ENCODE measurements around the gene ARMC7.

- TF ChIP-seq CTCF (IDR thresholded peaks at IDR 0.05 in 2 of 3, conservative IDR thresholded peaks at IDR 0.05 in 1 of 3; ENCODE audit: borderline replicate concordance in 1 of 3, insufficient read depth in 1 of 3, low read depth in 2 of 3, low read length in 2 of 3) (no peak), JUND (IDR thresholded peaks at IDR 0.05) (no peak), EZH2 (IDR thresholded peaks at IDR 0.05) (no peak), POLR2A (IDR thresholded peaks at IDR 0.05; ENCODE audit: borderline replicate concordance, extremely low read depth, insufficient read depth, insufficient read length) (no peak), ZNF274 (IDR thresholded peaks at IDR 0.05; ENCODE audit: low read depth, low read length) (no peak), EZH2phosphoT487 (IDR thresholded peaks at IDR 0.05; ENCODE audit: borderline replicate concordance) (no peak), YY1 (IDR thresholded peaks at IDR 0.05; ENCODE audit: extremely low read depth, insufficient replicate concordance, low read depth, low read length) (no peak)
These were observed 9.7 kb upstream of the ARMC7 start for GRCh38 chr17:75099881-75100595.

All from HCT116 (cell line).